WTC11 (cell line): Measurements from ENCODE around the gene FILIP1L.

Source experiments
- CTCF ChIP-seq: fragments of 200-600 bp; IDR thresholded peaks from 2 replicates; pipeline ENCODE4 v1.8.0; 2022; ENCODE audit warnings: antibody characterized with exemption
- ELF4 ChIP-seq: sonication (generic); formaldehyde crosslinking; IDR thresholded peaks from 2 replicates; pipeline ENCODE4 v1.8.1; 2022; ENCODE audit warnings: low read depth, mild to moderate bottlenecking, moderate library complexity, missing genetic modification reagents
- FOXP4 ChIP-seq: sonication (generic); formaldehyde crosslinking; IDR thresholded peaks from 2 replicates; pipeline ENCODE4 v1.8.0; 2022; ENCODE audit warnings: mild to moderate bottlenecking, missing genetic modification reagents
- IRF1 ChIP-seq: sonication (generic); formaldehyde crosslinking; IDR thresholded peaks from 2 replicates; pipeline ENCODE4 v1.8.0; 2023; ENCODE audit warnings: missing genetic modification reagents
- MAX ChIP-seq: sonication (generic); formaldehyde crosslinking; IDR thresholded peaks from 2 replicates; pipeline ENCODE4 v1.8.0; 2022; ENCODE audit warnings: mild to moderate bottlenecking, missing genetic modification reagents
- NR1H2 ChIP-seq: sonication (generic); formaldehyde crosslinking; IDR thresholded peaks from 2 replicates; pipeline ENCODE4 v1.9.0; 2021; ENCODE audit warnings: mild to moderate bottlenecking, moderate library complexity, missing genetic modification reagents
- SP1 ChIP-seq: sonication (generic); formaldehyde crosslinking; conservative IDR thresholded peaks from 2 replicates; pipeline ENCODE4 v1.8.1; 2022; ENCODE audit warnings: missing genetic modification reagents
- TP53 ChIP-seq: sonication (generic); formaldehyde crosslinking; IDR thresholded peaks from 2 replicates; pipeline ENCODE4 v1.8.1; 2023; ENCODE audit warnings: mild to moderate bottlenecking, missing genetic modification reagents

- TF ChIP-seq CTCF (no peak), MAX (CRISPR knock-in tag) (no peak), TP53 (CRISPR knock-in tag) (no peak), SP1 (no peak), IRF1 (CRISPR knock-in tag) (no peak), ELF4 (CRISPR knock-in tag) (no peak), FOXP4 (CRISPR knock-in tag) (no peak), NR1H2 (CRISPR knock-in tag) (no peak)
Measured at GRCh38 chr3:99885085-99885484, 229.2 kb downstream of the FILIP1L start.
